MCF 10A (cell line): Measurements from ENCODE around the gene KLK15. TPM values are rescaled to one million over a fixed set of nuclear protein-coding genes. Genes with fewer than 3 reads are reported as not detected.

Experiments used
- BruUV-seq: library from RNA; stranded (reverse); fragments of 400-500 nt; replicated peaks from 2 replicates; lab custom pipeline; 2021; lab: Mats Ljungman, UMichigan
- CTCF ChIA-PET: fragments of 300-600 bp; sonication (Branson Sonifier 250); formaldehyde crosslinking; extraction: SDS; loops from one replicate; lab custom pipeline; 2021; ENCODE audit warnings: antibody characterized with exemption, inconsistent platforms; lab: Yijun Ruan, JAX
- POLR2A ChIA-PET: fragments of 300-600, 350-650 bp; sonication (Branson Sonifier 250); formaldehyde crosslinking; extraction: SDS; loops from one replicate; lab custom pipeline; 2020; ENCODE audit warnings: antibody characterized with exemption, inconsistent platforms; lab: Yijun Ruan, JAX
- DNase-seq: peaks from one replicate; pipeline ENCODE4 v3.0.0-alpha.2; 2018; ENCODE audit not compliant: unreplicated experiment
- H3K27ac Mint-ChIP-seq: one replicate; pipeline ENCODE4 v1.8.0; 2022; ENCODE audit warnings: mild to moderate bottlenecking, low read depth, mixed read lengths; ENCODE audit not compliant: unreplicated experiment
- H3K27me3 Mint-ChIP-seq: one replicate; pipeline ENCODE4 v1.8.0; 2022; ENCODE audit warnings: mixed read lengths; ENCODE audit not compliant: insufficient read depth, unreplicated experiment
- H3K36me3 Mint-ChIP-seq: one replicate; pipeline ENCODE4 v1.8.0; 2022; ENCODE audit warnings: mild to moderate bottlenecking, moderate library complexity, mixed read lengths; ENCODE audit not compliant: insufficient read depth, unreplicated experiment
- H3K4me1 Mint-ChIP-seq: one replicate; pipeline ENCODE4 v1.8.0; 2022; ENCODE audit warnings: mixed read lengths; ENCODE audit not compliant: insufficient read depth, unreplicated experiment
- H3K4me3 Mint-ChIP-seq: one replicate; pipeline ENCODE4 v1.8.0; 2022; ENCODE audit warnings: mild to moderate bottlenecking, moderate library complexity, mixed read lengths; ENCODE audit not compliant: unreplicated experiment
- H3K9me3 Mint-ChIP-seq: one replicate; pipeline ENCODE4 v1.8.0; 2022; ENCODE audit warnings: mixed read lengths; ENCODE audit not compliant: unreplicated experiment
- intact Hi-C: fragments of 100-400 bp; cut with micrococcal nuclease; formaldehyde crosslinking; loops from 2 replicates; pipeline ENCODE4 v1.14.1; 2022
- total RNA-seq: library from RNA; stranded (reverse); gene quantifications from 2 replicates; pipeline ENCODE4 v1.2.3, GENCODE V29; 2022
- TF ChIP-seq, protein P1 (sequence below): fragments of 200-600 bp; IDR thresholded peaks from one replicate; pipeline ENCODE4 v1.8.0; 2022; ENCODE audit warnings: antibody characterized with exemption, mild to moderate bottlenecking; ENCODE audit not compliant: unreplicated experiment

Gene KLK15
- total RNA-seq, 1 experiment from 2014 or later: not detected

DNA sequence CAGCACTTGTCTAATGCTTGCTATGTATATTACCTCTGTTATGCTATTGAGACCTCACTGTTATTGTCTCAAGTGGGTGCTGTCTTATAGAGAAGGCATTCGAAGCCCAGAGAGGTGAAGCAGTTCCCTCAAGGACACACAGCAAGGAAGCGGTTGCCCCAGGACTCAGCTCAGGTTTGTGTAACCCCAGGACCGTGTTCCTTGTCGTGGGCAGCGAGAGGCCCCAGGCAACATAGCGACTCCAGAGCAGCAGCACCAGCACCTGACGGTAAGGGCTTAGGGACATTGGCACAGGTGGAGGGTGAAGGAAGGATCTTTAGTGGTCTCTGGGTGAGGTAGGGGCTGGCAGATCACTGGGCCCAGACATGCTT, 2.4 kb downstream of the KLK15 start:
- Mint-ChIP-seq H3K36me3 (peaks cover 4% of the 10 kb centered on the region), H3K4me3 (no peak overlapping the region), H3K27ac (no peak overlapping the region), H3K4me1 (no peaks in the 10 kb centered on the region), H3K9me3 (peaks cover 13% of the 10 kb centered on the region), H3K27me3 (peaks cover 33% of the 10 kb centered on the region)
- TF ChIP-seq, protein P1, sequence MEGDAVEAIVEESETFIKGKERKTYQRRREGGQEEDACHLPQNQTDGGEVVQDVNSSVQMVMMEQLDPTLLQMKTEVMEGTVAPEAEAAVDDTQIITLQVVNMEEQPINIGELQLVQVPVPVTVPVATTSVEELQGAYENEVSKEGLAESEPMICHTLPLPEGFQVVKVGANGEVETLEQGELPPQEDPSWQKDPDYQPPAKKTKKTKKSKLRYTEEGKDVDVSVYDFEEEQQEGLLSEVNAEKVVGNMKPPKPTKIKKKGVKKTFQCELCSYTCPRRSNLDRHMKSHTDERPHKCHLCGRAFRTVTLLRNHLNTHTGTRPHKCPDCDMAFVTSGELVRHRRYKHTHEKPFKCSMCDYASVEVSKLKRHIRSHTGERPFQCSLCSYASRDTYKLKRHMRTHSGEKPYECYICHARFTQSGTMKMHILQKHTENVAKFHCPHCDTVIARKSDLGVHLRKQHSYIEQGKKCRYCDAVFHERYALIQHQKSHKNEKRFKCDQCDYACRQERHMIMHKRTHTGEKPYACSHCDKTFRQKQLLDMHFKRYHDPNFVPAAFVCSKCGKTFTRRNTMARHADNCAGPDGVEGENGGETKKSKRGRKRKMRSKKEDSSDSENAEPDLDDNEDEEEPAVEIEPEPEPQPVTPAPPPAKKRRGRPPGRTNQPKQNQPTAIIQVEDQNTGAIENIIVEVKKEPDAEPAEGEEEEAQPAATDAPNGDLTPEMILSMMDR: no peak
- POLR2A ChIA-PET: no interaction called here
- CTCF ChIA-PET: interaction anchor here (0.6 kb wide), 1 partner anchor 347 kb away, joined by 5 read pairs; no protein-coding TSS in a partner anchor
- BruUV-seq: no TSS peak
- intact Hi-C loops: no loop called here
- DNase-seq: no peak

DNA sequence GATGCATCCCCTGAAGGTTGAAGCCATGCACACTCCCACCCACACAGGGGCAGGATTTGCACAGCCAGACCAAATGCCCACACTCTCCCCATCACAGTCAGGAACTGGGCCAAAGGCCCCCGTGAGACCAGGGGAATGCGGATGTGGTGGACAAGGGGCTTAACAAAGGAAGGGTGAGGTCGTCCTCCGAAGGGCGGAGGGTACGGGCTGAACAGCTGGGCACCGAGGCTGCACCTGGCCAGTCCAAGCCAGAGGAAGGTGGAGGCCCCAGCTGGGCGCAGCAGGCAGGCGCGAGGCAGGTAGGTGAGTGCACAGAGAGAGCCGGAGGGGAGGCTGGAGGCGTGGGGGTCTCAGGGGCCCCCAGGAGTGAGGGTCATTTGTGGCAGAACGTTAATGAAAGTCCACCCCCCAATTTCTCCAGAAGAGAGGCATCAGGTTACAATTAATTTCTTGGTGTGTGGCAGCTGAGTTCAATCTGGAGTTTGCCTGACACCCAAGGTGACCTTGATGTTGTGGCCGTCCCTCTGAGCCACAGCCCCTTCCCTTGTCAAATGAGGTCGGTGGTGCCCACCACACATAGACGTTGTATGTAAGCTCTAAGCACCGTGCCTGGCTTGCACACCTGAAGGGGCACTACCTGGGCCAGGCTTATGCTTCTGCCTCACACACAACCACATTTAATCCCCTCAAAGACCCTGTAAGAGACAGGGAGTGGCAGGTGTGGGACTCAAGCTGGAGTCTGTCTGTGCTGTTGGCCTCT, 2.9 kb downstream of the KLK15 start:
- no peak overlapping the region for H3K27ac Mint-ChIP-seq
- intact Hi-C loops: no loop called here
- peaks cover 4% of the 10 kb centered on the region for H3K36me3 Mint-ChIP-seq
- ChIA-PET CTCF (interaction anchor here (0.6 kb wide), 1 partner anchor 347 kb away, joined by 5 read pairs; no protein-coding TSS in a partner anchor), POLR2A (interaction anchor here (0.6 to 0.7 kb wide), 2 partner anchors 9 to 188 kb away, joined by 3 read pairs; no protein-coding TSS in a partner anchor)
- no peaks in the 10 kb centered on the region for H3K4me1 Mint-ChIP-seq
- BruUV-seq: no TSS peak
- peaks cover 38% of the 10 kb centered on the region for H3K27me3 Mint-ChIP-seq
- no peak for DNase-seq
- peaks cover 17% of the 10 kb centered on the region for H3K9me3 Mint-ChIP-seq
- TF ChIP-seq, protein P1: no peak
- no peak overlapping the region for H3K4me3 Mint-ChIP-seq

DNA sequence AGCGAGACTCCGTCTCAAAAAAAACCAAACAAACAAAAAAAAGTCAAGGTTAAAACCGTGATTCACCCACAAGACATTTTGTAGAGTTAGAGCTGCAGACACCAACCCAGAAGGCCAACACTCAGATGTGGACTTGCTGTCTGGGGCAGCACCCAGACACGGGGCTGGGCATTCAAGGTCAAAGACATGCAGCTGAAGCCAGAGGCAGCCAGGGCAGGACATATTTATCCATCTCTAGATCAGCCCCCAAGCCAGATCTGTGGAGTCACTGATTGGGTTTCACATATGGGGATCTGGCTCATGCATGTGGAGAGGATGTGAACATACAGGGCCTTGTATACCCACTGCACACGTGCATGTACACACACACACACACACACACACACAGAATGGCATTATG, 3.6 kb downstream of the KLK15 start:
- Mint-ChIP-seq H3K27ac (no peak overlapping the region), H3K9me3 (peaks cover 17% of the 10 kb centered on the region), H3K27me3 (peaks cover 38% of the 10 kb centered on the region), H3K4me1 (no peaks in the 10 kb centered on the region), H3K4me3 (no peak overlapping the region), H3K36me3 (peaks cover 4% of the 10 kb centered on the region)
- intact Hi-C loops: no loop called here
- no TSS peak for BruUV-seq
- ChIA-PET CTCF (no interaction called here), POLR2A (interaction anchor here (0.6 to 0.7 kb wide), 2 partner anchors 10 to 189 kb away, joined by 3 read pairs; no protein-coding TSS in a partner anchor)
- DNase-seq: no peak
- TF ChIP-seq, protein P1: no peak

DNA sequence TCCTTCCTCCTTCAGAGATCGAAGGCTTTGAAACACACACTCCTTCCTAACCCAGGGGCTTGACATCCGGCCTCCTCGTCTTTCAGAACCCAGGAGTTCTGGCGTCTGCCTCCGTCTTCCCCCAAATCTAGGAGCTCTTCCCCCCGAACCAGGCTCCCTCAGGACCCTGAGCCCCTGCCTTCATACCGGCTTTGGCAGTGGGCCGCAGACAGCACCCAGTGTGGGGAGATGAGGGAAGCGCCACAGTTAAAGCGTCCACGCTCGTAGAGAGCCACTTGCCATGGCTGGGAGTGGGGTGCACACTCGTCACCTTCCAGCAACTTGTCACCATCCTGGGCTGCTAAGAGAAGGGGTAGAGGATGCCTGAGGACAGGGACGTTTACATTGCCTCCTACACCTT, 5.9 kb downstream of the KLK15 start:
- Mint-ChIP-seq H3K27ac (no peak overlapping the region), H3K4me3 (no peak overlapping the region), H3K4me1 (peaks cover 10% of the 10 kb centered on the region), H3K36me3 (peaks cover 4% of the 10 kb centered on the region), H3K9me3 (peaks cover 10% of the 10 kb centered on the region), H3K27me3 (peaks cover 37% of the 10 kb centered on the region)
- CTCF ChIA-PET: no interaction called here
- BruUV-seq: no TSS peak
- intact Hi-C loops: no loop called here
- no peak for DNase-seq
- TF ChIP-seq, protein P1: no peak
- POLR2A ChIA-PET: no interaction called here
